ENCODE measurements around the gene SERPINC1.
"Not testable (repeated sequence)": the region's sequence is repeated elsewhere in the genome, so short reads cannot be mapped to it uniquely, and the experiment has no call there.

The SERPINC1 gene

DNA sequence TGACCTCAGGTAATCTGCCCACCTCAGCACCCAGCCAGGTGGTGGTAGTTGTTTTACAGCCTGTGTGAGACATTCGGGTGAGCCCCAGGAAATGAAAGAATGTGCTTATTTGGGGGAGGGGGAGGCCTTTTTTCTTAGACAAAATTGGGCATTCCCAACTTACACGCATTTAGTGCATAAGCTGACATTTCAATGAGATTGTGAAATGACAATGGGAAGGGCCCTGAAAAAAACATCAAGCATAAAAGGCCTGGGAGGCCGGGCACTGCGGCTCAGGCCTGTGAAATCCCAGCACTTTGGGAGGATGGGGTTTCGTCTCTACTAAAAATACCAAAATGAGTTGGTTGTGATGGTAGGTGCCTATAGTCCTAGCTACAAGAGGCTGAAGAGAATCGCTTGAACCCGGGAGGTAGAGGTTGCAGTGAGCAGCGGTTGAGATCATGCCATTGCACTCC lies 54.3 kb downstream of the SERPINC1 start:
- DNase-seq (ENCODE audit: low spot score): no peak

DNA sequence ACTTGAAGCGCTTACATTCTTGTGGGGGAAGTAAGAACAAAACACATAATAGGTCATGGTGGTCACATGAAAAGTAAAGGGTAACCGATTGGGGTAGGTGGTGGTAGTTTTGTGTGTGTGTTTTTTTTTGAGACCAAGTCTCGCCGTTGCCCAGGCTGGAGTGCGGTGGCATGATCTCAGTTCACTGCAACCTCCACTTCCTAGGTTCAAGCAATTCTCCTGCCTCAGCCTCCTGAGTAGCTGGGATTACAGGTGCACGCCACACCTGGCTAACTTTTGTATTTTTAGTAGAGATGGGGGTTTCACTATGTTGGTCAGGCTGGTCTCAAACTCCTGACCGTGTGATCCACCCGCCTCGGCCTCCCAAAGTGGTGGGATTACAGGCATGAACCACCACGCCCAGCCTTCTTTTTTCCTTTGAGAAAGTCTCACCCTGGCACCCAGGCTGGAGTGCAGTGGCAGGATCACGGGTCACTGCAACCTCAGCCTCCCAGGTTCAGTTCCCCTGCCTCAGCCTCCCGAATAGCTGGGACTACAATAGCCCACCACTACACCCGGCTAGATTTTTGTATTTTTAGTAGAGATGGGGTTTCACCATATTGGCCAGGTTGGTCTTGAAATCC lies 54.9 kb downstream of the SERPINC1 start:
- DNase-seq (ENCODE audit: low spot score): not testable (repeated sequence)

DNA sequence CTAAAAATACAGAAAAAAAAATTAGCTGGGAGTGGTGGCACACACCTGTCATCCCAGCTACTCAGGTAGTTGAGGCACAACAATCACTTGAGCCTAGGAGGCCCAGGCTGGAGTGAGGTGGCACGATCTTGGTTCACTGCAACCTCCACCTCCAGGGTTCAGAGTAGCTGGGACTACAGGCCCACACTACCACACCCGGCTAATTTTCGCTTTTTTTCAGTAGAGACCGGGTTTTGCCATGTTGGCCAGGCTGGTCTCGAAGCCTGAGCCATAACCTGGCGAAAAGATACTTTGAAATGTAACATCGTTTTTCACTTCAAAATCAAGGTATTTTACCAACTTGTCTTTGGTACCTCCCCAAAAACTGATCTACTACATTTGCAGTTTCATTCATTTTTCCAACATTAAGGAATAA lies 55.4 kb downstream of the SERPINC1 start:
- DNase-seq (ENCODE audit: low spot score): no peak

DNA sequence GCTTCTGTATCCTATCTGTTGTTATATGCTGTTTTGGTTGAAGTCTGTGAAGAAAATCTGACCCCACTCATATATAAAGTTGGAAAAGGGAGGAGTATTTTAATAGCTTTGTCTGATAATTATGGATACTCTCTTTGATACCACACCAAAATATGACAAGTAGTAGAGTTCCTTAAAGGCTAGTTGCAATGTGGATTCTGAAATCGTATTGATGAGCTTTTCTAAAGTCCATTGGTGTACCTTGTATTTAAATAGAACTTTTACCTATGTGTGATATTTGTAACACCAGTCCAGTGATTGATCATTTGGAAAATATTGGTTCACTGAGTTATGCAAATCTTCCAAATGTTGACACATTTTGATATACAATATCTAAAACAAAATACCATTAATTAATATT lies 57.1 kb downstream of the SERPINC1 start:
- DNase-seq (ENCODE audit: low spot score): no peak

DNA sequence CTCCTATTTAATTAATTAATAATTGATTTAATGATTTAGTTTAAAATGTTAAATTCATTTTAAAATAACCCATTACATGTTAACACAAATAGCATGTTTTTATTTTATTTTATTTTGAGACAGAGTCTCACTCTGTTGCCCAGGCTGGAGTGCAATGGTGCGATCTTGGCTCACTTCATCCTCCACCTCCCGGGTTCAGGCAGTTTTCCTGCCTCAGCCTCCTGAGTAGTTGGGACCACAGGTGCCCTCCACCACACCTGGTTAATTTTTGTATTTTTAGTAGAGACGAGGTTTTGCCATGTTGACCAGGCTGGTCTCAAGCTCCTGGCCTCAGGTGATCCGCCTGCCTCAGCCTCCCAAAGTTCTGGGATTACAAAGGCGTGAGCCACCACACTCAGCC lies 57.6 kb downstream of the SERPINC1 start:
- not testable (repeated sequence) for DNase-seq (ENCODE audit: low spot score)

DNA sequence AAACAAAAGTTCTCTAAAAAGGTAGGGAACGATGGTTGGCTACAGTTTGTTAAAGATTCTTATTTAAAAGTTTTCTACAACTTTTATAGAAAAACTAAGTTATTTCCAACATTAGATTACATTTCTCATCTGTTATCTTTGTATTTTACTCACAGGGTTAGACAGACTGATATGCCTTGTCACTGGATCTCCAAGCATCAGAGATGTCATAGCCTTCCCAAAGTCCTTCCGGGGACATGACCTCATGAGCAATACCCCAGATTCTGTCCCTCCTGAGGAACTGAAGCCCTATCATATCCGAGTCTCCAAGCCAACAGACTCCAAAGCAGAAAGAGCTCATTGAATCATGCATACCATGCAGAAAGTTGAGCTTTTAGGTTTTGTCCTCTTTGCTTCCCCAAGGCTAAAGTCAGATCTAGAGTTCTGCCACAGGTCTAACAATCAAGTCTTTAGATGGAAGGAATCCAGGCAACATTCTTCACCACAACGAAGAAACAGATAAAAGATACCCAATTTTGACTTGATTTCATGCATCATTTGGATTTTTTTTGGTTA lies 59.7 kb downstream of the SERPINC1 start:
- no peak for DNase-seq (ENCODE audit: low spot score)

DNA sequence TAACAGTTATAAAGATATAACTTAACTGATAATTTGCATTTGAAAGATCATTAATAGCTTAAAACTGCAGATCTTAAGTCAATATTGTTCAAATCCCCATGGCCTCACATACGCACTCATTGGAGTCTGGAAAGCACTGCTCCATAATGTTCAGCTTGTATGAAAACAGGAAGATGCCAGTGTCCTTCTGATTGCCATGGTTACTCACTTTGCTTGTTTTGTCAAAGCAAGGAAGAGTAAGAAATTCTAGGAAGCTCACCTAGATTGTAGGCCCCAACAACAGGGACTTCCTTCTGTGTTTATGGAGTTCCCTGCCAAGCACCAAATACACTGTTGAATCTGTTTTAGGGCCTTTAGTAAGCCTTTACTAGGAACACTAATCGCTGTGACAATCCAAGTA lies 60.2 kb downstream of the SERPINC1 start:
- DNase-seq (ENCODE audit: low spot score): no peak

DNA sequence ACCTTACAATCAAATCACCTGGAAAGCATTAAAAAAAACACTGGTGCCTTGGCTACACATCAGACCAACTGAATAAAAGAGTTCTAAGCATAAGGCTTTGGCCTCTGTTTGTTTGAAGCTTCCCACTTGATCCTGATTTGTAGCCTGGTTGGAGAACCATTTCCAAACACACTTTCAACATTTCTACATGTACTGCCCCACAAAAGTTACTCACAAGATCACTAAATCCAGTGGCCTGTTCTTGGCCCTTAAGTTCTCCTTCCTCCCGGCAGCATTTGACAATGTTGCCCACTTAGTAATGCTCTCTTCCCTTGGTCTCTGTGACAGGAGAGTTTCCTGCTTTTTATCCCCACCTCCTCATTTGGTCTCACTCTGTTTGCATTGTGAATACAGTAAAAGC lies 61.1 kb downstream of the SERPINC1 start:
- no peak for DNase-seq (ENCODE audit: low spot score)

Measured in ecto neural progenitor cell (in vitro differentiated cells).